ENCODE measurements around the gene CATSPERB. TPM values are rescaled to one million over a fixed set of nuclear protein-coding genes. Genes with fewer than 3 reads are reported as not detected.

CATSPERB gene
- total and polyA plus RNA-seq, 11 donors = 0.04 to 1.3 (median 0.26) TPM; not detected in 3

DNA sequence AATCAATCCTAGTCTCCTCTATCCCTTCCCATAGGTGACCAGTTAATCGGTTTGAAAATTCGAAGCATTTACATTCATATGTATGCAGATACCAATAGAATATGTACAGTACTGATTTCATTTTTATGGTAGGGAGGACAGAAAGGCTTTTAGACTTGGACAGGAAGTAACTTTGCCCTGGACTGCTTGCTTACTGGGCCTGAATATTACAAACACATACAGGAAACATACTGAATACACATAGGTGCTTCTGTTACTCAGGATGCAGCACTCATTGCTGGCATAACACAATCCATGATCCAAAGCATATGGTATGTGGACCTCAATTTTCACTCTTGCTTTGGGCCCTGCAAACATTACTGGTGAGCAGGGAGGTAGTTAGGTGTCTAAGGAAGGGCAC is 71.1 kb downstream of the CATSPERB start:
- TF ChIP-seq, protein P1, sequence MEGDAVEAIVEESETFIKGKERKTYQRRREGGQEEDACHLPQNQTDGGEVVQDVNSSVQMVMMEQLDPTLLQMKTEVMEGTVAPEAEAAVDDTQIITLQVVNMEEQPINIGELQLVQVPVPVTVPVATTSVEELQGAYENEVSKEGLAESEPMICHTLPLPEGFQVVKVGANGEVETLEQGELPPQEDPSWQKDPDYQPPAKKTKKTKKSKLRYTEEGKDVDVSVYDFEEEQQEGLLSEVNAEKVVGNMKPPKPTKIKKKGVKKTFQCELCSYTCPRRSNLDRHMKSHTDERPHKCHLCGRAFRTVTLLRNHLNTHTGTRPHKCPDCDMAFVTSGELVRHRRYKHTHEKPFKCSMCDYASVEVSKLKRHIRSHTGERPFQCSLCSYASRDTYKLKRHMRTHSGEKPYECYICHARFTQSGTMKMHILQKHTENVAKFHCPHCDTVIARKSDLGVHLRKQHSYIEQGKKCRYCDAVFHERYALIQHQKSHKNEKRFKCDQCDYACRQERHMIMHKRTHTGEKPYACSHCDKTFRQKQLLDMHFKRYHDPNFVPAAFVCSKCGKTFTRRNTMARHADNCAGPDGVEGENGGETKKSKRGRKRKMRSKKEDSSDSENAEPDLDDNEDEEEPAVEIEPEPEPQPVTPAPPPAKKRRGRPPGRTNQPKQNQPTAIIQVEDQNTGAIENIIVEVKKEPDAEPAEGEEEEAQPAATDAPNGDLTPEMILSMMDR (IDR thresholded peaks at IDR 0.05) = no peak
- TF ChIP-seq POLR2A (IDR thresholded peaks at IDR 0.05) = no peak
- WGBS, 4 donors = 38 to 94% (median 82%) methylated on average over 2 of the region's 2 CpGs
- DNase-seq (no peak), ATAC-seq (no peak)
- Histone ChIP-seq H3K4me1 (no peaks in the 10 kb centered on the region), H3K36me3 (no peaks in the 10 kb centered on the region), H3K9me3 (peaks cover 0 to 3% (median 0%) of the 10 kb centered on the region in 12 donors), H3K27me3 (no peaks in the 10 kb centered on the region), H3K4me3 (no peak overlapping the region), H3K27ac (no peak overlapping the region)
- intact Hi-C loops (cut with DNase I) = no loop called here

DNA sequence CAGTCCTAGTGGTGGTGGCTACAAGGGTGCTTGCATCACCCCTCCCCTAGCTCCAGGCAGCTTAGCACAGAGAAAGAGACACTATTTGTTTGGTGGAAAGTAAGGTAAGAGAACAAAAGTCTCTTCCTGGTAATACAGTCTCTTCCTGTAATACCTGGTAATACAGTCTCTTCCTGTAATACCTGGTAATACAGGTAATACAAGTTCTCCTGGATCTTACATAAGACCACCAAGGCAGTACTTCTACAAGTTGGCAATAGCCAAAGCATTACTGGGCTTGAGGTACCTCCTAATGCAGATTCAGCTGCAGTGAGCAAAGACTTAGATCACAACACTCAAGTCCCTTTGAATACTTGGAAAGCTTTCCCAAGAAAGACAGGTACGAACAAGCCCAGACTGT is 77.0 kb downstream of the CATSPERB start:
- no peak for ATAC-seq
- Histone ChIP-seq H3K4me3 (no peak overlapping the region), H3K36me3 (no peaks in the 10 kb centered on the region), H3K27me3 (no peaks in the 10 kb centered on the region), H3K9me3 (peaks cover 0 to 3% (median 0%) of the 10 kb centered on the region in 12 donors), H3K27ac (no peak overlapping the region), H3K4me1 (no peaks in the 10 kb centered on the region)
- whole genome bisulfite sequencing, 4 donors = 78 to 86% (median 82%) methylated on average over 1 of the region's 1 CpG
- TF ChIP-seq, protein P1 (IDR thresholded peaks at IDR 0.05) = no peak
- TF ChIP-seq POLR2A (IDR thresholded peaks at IDR 0.05) = no peak
- intact Hi-C loops (cut with DNase I) = loop anchor here in 9 of 10 donors (5.0 to 10.0 kb wide), 4 partner anchors 252 to 342 kb away; no protein-coding TSS in a partner anchor
- no peak for DNase-seq

DNA sequence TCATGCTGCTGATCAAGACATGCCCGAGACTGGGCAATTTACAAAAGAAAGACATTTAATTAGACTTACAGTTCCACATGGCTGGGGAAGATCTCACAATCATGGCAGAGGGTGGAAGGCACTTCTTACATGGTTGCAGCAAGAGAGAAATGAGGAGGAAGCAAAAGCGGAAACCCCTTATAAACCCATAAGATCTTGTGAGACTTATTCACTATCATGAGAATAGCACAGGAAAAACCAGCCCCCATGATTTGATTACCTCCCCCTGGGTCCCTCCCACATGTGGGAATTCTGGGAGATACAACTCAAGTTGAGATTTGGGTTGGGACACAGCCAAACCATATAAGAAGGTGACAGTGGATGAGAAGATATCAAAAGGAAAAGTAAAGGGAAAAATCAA is 78.4 kb downstream of the CATSPERB start:
- Histone ChIP-seq H3K36me3 (no peaks in the 10 kb centered on the region), H3K9me3 (peaks cover 0 to 3% (median 0%) of the 10 kb centered on the region in 12 donors), H3K4me3 (no peak overlapping the region), H3K27ac (no peak overlapping the region), H3K27me3 (no peaks in the 10 kb centered on the region), H3K4me1 (no peaks in the 10 kb centered on the region)
- no peak for DNase-seq
- TF ChIP-seq POLR2A (IDR thresholded peaks at IDR 0.05) = no peak
- TF ChIP-seq, protein P1 (IDR thresholded peaks at IDR 0.05) = no peak
- no peak for ATAC-seq
- intact Hi-C loops (cut with DNase I) = loop anchor here in 9 of 10 donors (5.0 to 10.0 kb wide), 4 partner anchors 254 to 344 kb away; no protein-coding TSS in a partner anchor
- 89 to 97% (median 91%) methylated on average over 2 of the region's 2 CpGs for WGBS, 4 donors

DNA sequence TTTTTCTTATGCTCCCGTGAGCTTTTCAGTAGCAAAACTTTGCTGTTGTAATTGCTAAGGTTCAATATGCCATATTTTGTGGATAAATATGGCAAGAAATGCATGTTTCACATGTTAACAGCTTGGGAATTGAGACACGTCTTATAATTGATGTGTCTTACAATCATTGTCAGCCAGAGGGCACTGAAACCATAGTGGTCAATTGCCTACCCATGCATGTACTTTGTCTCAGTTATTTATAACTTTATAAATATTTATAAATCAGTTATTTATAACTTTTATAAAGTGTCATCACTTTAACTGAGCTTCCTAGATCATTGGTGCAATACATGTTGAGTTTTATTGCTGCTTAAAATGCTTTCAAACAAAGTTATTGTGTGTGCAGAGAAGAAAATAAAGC is 82.0 kb downstream of the CATSPERB start:
- DNase-seq (peak in 1 of 5 donors; percentile 7), ATAC-seq (no peak)
- no peaks in the 10 kb centered on the region for H3K36me3 ChIP-seq
- no peaks in the 10 kb centered on the region for H3K9me3 ChIP-seq
- TF ChIP-seq POLR2A (IDR thresholded peaks at IDR 0.05) = no peak
- TF ChIP-seq, protein P1 (IDR thresholded peaks at IDR 0.05) = peak; percentile 33 to 72 (median 60)
- intact Hi-C loops (cut with DNase I) = loop anchor here (5.0 to 10.0 kb wide), 4 partner anchors 257 to 347 kb away; no protein-coding TSS in a partner anchor
- WGBS, 4 donors = 3 to 23% (median 13%) methylated on average over 2 of the region's 2 CpGs
- H3K4me3 ChIP-seq = no peak overlapping the region
- no peak overlapping the region for H3K27ac ChIP-seq
- no peaks in the 10 kb centered on the region for H3K4me1 ChIP-seq
- no peaks in the 10 kb centered on the region for H3K27me3 ChIP-seq

Data from heart left ventricle (tissue), 16 donors.